Stimulated activated naive CD4-positive, alpha-beta T cell treated with Interleukin-2 at 50 U/mL for 16 hours (primary cell): Measurements from ENCODE around the gene ELF5.

ENCODE experiments used
- DNase-seq: peaks from one replicate; lab custom pipeline; 2025; lab: John Stamatoyannopoulos, UW

The ELF5 gene

GRCh38 chr11:34521265-34521664 lies 7.7 kb upstream of the ELF5 start:
- DNase-seq = no peak

- no peak for DNase-seq
These were observed 6.1 kb upstream of the ELF5 start for GRCh38 chr11:34519595-34520235.

- DNase-seq = no peak
These were observed 2.9 kb upstream of the ELF5 start for GRCh38 chr11:34516247-34517040.

GRCh38 chr11:34514597-34514996 lies 1.0 kb upstream of the ELF5 start:
- DNase-seq = no peak

- peak; percentile 23 for DNase-seq
These were observed 533 bp downstream of the ELF5 start for GRCh38 chr11:34512840-34513681.

GRCh38 chr11:34510673-34511072 lies 2.9 kb downstream of the ELF5 start:
- no peak for DNase-seq

GRCh38 chr11:34510218-34510617 lies 3.4 kb downstream of the ELF5 start:
- no peak for DNase-seq

GRCh38 chr11:34509336-34509876 lies 4.2 kb downstream of the ELF5 start:
- DNase-seq = no peak

GRCh38 chr11:34508524-34508923 lies 5.1 kb downstream of the ELF5 start:
- no peak for DNase-seq

GRCh38 chr11:34507610-34508009 lies 6.0 kb downstream of the ELF5 start:
- DNase-seq = no peak

GRCh38 chr11:34507156-34507555 lies 6.4 kb downstream of the ELF5 start:
- DNase-seq = no peak

GRCh38 chr11:34505874-34506273 lies 7.7 kb downstream of the ELF5 start:
- DNase-seq = no peak

- DNase-seq = no peak
These were observed 10.6 kb downstream of the ELF5 start for GRCh38 chr11:34502949-34503348.

- no peak for DNase-seq
These were observed 11.6 kb downstream of the ELF5 start for GRCh38 chr11:34501949-34502348.

GRCh38 chr11:34501500-34501899 lies 12.1 kb downstream of the ELF5 start:
- DNase-seq = no peak

- DNase-seq = no peak
These were observed 13.7 kb downstream of the ELF5 start for GRCh38 chr11:34499719-34500500.

- DNase-seq = no peak
These were observed 17.7 kb downstream of the ELF5 start for GRCh38 chr11:34495724-34496377.

GRCh38 chr11:34495239-34495723 lies 18.3 kb downstream of the ELF5 start:
- no peak for DNase-seq

GRCh38 chr11:34493926-34494595 lies 19.5 kb downstream of the ELF5 start:
- DNase-seq = no peak

- DNase-seq = no peak
These were observed 20.1 kb downstream of the ELF5 start for GRCh38 chr11:34493468-34493867.
